GM21737 (cell line): Measurements from ENCODE around the gene RAPGEF5.

Experiments used
- ATAC-seq: cut with Tn5 transposase; IDR thresholded peaks from one replicate; pipeline ENCODE4 v1.9.1; 2021; ENCODE audit warnings: mild to moderate bottlenecking, moderate library complexity; ENCODE audit not compliant: unreplicated experiment

Gene RAPGEF5

GRCh38 chr7:22167482-22167881, 189.5 kb downstream of the RAPGEF5 start:
- ATAC-seq, result no peak

- no peak for ATAC-seq
Measured at GRCh38 chr7:22166928-22167327, 190.0 kb downstream of the RAPGEF5 start.

- ATAC-seq, result no peak
Measured at GRCh38 chr7:22159341-22159740, 197.6 kb downstream of the RAPGEF5 start.

GRCh38 chr7:22157552-22157951, 199.4 kb downstream of the RAPGEF5 start:
- ATAC-seq, result no peak

GRCh38 chr7:22156205-22156604, 200.7 kb downstream of the RAPGEF5 start:
- ATAC-seq, result no peak

GRCh38 chr7:22154143-22154529, 202.8 kb downstream of the RAPGEF5 start:
- ATAC-seq, result no peak

- ATAC-seq, result no peak
Measured at GRCh38 chr7:22153432-22154142, 203.4 kb downstream of the RAPGEF5 start.

- no peak for ATAC-seq
Measured at GRCh38 chr7:22152690-22153089, 204.3 kb downstream of the RAPGEF5 start.

- ATAC-seq, result no peak
Measured at GRCh38 chr7:22151901-22152300, 205.1 kb downstream of the RAPGEF5 start.

- no peak for ATAC-seq
Measured at GRCh38 chr7:22150221-22150620, 206.7 kb downstream of the RAPGEF5 start.

- ATAC-seq, result no peak
Measured at GRCh38 chr7:22147868-22148267, 209.1 kb downstream of the RAPGEF5 start.

- ATAC-seq, result no peak
Measured at GRCh38 chr7:22146961-22147512, 209.9 kb downstream of the RAPGEF5 start.

GRCh38 chr7:22144950-22145349, 212.0 kb downstream of the RAPGEF5 start:
- no peak for ATAC-seq

- ATAC-seq, result no peak
Measured at GRCh38 chr7:22143491-22143890, 213.5 kb downstream of the RAPGEF5 start.

GRCh38 chr7:22142572-22142971, 214.4 kb downstream of the RAPGEF5 start:
- no peak for ATAC-seq

- no peak for ATAC-seq
Measured at GRCh38 chr7:22141355-22141754, 215.6 kb downstream of the RAPGEF5 start.

GRCh38 chr7:22140578-22140977, 216.4 kb downstream of the RAPGEF5 start:
- no peak for ATAC-seq

- ATAC-seq, result no peak
Measured at GRCh38 chr7:22138886-22139285, 218.1 kb downstream of the RAPGEF5 start.

GRCh38 chr7:22138106-22138505, 218.8 kb downstream of the RAPGEF5 start:
- no peak for ATAC-seq

- no peak for ATAC-seq
Measured at GRCh38 chr7:22137466-22137865, 219.5 kb downstream of the RAPGEF5 start.

GRCh38 chr7:22137026-22137425, 219.9 kb downstream of the RAPGEF5 start:
- ATAC-seq, result no peak

GRCh38 chr7:22129819-22130580, 227.0 kb downstream of the RAPGEF5 start:
- ATAC-seq, result no peak
